RKO (cell line): ENCODE measurements around the gene SLC25A5.

Experiments used
- DNase-seq: peaks from one replicate; pipeline ENCODE4 v3.0.0-alpha.2; 2016; ENCODE audit warnings: low spot score

The SLC25A5 gene

DNA sequence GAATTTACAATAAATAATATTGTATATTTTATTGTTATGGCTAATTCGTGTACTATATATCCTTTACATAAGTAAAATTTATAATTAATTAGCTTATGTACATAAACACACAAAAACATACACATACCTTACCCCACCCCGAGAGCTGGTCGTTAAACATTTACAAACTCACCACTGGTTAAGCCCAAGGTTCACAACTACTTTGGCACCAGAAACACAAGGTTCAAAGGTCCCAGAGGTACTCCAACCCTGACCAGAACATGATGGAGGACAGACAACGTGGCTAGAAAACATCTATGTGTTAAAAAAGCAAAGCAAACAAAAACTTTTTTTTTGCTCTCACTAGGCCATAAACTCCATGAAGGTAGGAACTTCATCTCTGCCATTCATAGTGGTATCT, 37.7 kb downstream of the SLC25A5 start:
- DNase-seq, result no peak

DNA sequence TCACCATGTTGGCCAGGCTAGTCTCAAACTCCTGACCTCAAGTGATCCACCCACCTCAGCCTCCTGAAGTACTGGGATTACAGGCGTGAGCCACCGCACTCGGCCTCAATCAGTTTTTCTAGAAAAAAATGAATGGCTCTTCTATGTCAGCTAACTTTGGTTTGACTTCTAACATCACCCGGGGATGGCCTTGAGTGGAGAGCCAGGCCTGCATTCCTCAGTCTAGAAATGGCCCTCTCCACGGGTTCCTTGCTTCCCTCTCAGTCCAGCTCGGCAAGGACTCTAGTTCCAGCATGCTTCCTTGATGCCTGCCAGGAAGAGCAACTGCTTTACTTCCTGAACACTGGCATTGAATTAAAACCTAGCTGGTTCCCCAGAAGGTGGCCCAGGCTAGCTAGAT, 39.0 kb downstream of the SLC25A5 start:
- DNase-seq, result no peak

DNA sequence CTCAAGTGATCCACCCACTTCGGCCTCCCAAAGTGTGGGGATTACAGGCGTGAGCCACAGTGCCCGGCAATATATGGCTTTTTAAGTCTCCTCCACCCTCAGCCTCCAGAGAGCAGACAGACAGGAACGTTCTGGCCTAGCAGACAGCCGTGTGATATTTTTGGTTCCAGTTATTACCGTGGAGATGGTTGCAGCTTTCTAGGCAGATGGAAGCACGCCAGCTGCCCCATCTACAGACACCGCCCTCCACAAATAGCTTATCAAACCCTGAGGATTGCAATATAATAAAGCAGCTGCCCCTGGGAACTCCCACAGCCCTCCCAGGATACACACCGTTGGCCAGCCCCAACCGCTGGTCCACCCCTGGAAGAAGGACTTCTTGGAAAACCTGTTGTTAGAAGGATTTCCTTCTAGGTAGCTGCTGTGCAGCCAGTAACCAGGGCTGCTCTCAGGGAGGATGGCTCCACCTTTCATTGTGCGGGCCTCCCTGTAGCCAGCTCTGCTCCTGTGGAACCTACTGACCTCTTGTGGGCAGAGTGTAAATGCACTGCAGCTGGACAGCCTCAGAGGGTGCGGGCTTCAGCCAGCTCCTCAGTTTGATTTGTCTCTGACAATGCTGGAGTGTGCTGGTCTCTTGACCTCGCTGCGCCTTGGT, 44.0 kb downstream of the SLC25A5 start:
- DNase-seq, result peak; percentile 75

DNA sequence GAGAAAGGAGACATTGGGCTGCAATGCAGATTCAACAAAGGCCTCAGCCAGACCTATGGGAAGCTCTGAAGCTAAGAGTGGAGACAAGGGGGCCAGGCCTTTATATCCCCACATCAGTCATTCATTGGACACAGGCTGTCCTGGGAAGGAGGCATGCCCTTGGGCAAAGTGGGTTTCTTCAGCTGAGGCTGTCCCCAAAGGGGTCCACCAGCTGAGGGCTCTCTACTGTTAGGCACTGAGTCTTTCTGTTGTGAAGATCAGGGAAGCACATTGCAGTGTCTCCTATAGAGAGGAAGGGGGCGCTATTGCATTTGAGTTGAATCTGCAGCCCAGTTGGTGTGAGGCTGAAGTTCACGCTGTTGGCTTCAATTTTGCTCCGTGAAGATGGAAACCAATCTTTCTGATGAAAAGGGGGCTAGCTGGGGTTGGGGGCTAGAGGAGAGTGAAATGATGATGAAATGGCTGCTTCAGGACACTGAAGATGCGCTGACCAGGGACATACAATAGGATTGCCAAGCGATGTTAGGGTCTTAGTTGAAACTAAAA, 48.0 kb downstream of the SLC25A5 start:
- DNase-seq, result peak; percentile 85

DNA sequence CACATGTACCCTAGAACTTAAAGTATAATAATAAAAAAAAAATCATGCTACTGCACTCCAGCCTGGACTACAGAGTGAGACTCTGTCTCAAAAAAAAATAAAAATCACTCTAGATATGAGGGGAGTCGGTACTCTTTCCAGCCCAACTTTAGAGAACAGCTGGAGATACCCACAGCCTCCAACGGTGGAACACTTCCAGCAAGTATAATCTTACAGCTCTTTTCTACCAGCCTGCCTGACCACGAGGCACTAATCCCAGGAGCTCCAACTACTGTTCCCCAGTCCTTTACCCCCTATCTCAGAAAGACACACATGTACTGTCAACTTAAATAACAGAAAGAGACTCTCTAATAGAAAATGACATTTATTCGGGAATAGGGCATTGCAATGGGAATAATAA, 50.1 kb downstream of the SLC25A5 start:
- DNase-seq, result no peak
